DLD1 (cell line): Measurements from ENCODE around the gene SFI1.

Experiments
- in situ Hi-C: cut with HindIII; loops from 2 replicates; pipeline ENCODE4 v1.10.0; 2017; ENCODE audit warnings: low sequenced_read_pairs

The SFI1 gene

GRCh38 chr22:31662668-31663037, 166.3 kb downstream of the SFI1 start:
- in situ Hi-C loops, result no loop called here
